ENCODE measurements around the gene LUC7L.

The LUC7L gene

GRCh38 chr16:144797-145252, 84.4 kb downstream of the LUC7L start:
- no peaks in the 10 kb centered on the region for H3K9me3 ChIP-seq (ENCODE audit: control insufficient read depth in 2 of 2, low read length in 2 of 2)
- no peaks in the 10 kb centered on the region for H3K4me1 ChIP-seq (ENCODE audit: control insufficient read depth in 2 of 2, insufficient read depth in 2 of 2, low read length in 2 of 2)
- no peak overlapping the region for H3K27ac ChIP-seq (ENCODE audit: low read depth in 2 of 2, low read length in 2 of 2)
- peaks cover 0 to 5% of the 10 kb centered on the region in 2 donors for H3K27me3 ChIP-seq (ENCODE audit: control insufficient read depth in 2 of 2, insufficient read depth in 2 of 2, low read length in 2 of 2)
- no peaks in the 10 kb centered on the region for H3K36me3 ChIP-seq (ENCODE audit: control insufficient read depth in 2 of 2, insufficient read depth in 2 of 2, low read length in 2 of 2)
- no peak overlapping the region for H3K4me3 ChIP-seq (ENCODE audit: low read length in 2 of 2)
- no peak overlapping the region for H3K9ac ChIP-seq (ENCODE audit: low read depth in 1 of 2, low read length in 2 of 2)

GRCh38 chr16:143456-143855, 85.8 kb downstream of the LUC7L start:
- Histone ChIP-seq H3K27ac (ENCODE audit: low read depth in 2 of 2, low read length in 2 of 2) (no peak overlapping the region), H3K9ac (ENCODE audit: low read depth in 1 of 2, low read length in 2 of 2) (no peak overlapping the region), H3K36me3 (ENCODE audit: control insufficient read depth in 2 of 2, insufficient read depth in 2 of 2, low read length in 2 of 2) (no peaks in the 10 kb centered on the region), H3K9me3 (ENCODE audit: control insufficient read depth in 2 of 2, low read length in 2 of 2) (no peaks in the 10 kb centered on the region), H3K4me3 (ENCODE audit: low read length in 2 of 2) (no peak overlapping the region), H3K4me1 (ENCODE audit: control insufficient read depth in 2 of 2, insufficient read depth in 2 of 2, low read length in 2 of 2) (no peaks in the 10 kb centered on the region), H3K27me3 (ENCODE audit: control insufficient read depth in 2 of 2, insufficient read depth in 2 of 2, low read length in 2 of 2) (no peaks in the 10 kb centered on the region)

- H3K9me3 ChIP-seq (ENCODE audit: control insufficient read depth in 2 of 2, low read length in 2 of 2), result no peaks in the 10 kb centered on the region
Observed at GRCh38 chr16:143047-143446, 86.2 kb downstream of the LUC7L start.

GRCh38 chr16:142405-142967, 86.8 kb downstream of the LUC7L start:
- no peaks in the 10 kb centered on the region for H3K9me3 ChIP-seq (ENCODE audit: control insufficient read depth in 2 of 2, low read length in 2 of 2)
- no peak overlapping the region for H3K4me3 ChIP-seq (ENCODE audit: low read length in 2 of 2)
- no peaks in the 10 kb centered on the region for H3K27me3 ChIP-seq (ENCODE audit: control insufficient read depth in 2 of 2, insufficient read depth in 2 of 2, low read length in 2 of 2)
- H3K36me3 ChIP-seq (ENCODE audit: control insufficient read depth in 2 of 2, insufficient read depth in 2 of 2, low read length in 2 of 2), result no peaks in the 10 kb centered on the region
- H3K9ac ChIP-seq (ENCODE audit: low read depth in 1 of 2, low read length in 2 of 2), result no peak overlapping the region
- H3K4me1 ChIP-seq (ENCODE audit: control insufficient read depth in 2 of 2, insufficient read depth in 2 of 2, low read length in 2 of 2), result peaks cover 0 to 4% of the 10 kb centered on the region in 2 donors
- H3K27ac ChIP-seq (ENCODE audit: low read depth in 2 of 2, low read length in 2 of 2), result no peak overlapping the region

More at GRCh38 chr16:143047-143446, 86.2 kb downstream of the LUC7L start:
- no peaks in the 10 kb centered on the region for H3K4me1 ChIP-seq (ENCODE audit: control insufficient read depth in 2 of 2, insufficient read depth in 2 of 2, low read length in 2 of 2)
- no peak overlapping the region for H3K27ac ChIP-seq (ENCODE audit: low read depth in 2 of 2, low read length in 2 of 2)
- no peak overlapping the region for H3K9ac ChIP-seq (ENCODE audit: low read depth in 1 of 2, low read length in 2 of 2)
- no peaks in the 10 kb centered on the region for H3K27me3 ChIP-seq (ENCODE audit: control insufficient read depth in 2 of 2, insufficient read depth in 2 of 2, low read length in 2 of 2)
- no peak overlapping the region for H3K4me3 ChIP-seq (ENCODE audit: low read length in 2 of 2)
- no peaks in the 10 kb centered on the region for H3K36me3 ChIP-seq (ENCODE audit: control insufficient read depth in 2 of 2, insufficient read depth in 2 of 2, low read length in 2 of 2)

GRCh38 chr16:140175-140857, 88.9 kb downstream of the LUC7L start:
- H3K27ac ChIP-seq (ENCODE audit: low read depth in 2 of 2, low read length in 2 of 2), result no peak overlapping the region
- H3K36me3 ChIP-seq (ENCODE audit: control insufficient read depth in 2 of 2, insufficient read depth in 2 of 2, low read length in 2 of 2), result no peaks in the 10 kb centered on the region
- no peak overlapping the region for H3K4me3 ChIP-seq (ENCODE audit: low read length in 2 of 2)
- H3K9me3 ChIP-seq (ENCODE audit: control insufficient read depth in 2 of 2, low read length in 2 of 2), result no peaks in the 10 kb centered on the region
- H3K27me3 ChIP-seq (ENCODE audit: control insufficient read depth in 2 of 2, insufficient read depth in 2 of 2, low read length in 2 of 2), result no peaks in the 10 kb centered on the region
- H3K4me1 ChIP-seq (ENCODE audit: control insufficient read depth in 2 of 2, insufficient read depth in 2 of 2, low read length in 2 of 2), result peaks cover 0 to 6% of the 10 kb centered on the region in 2 donors
- H3K9ac ChIP-seq (ENCODE audit: low read depth in 1 of 2, low read length in 2 of 2), result no peak overlapping the region
